Trophoblast cell (in vitro differentiated cells and primary cell): ENCODE measurements around the gene GFPT2.

Source experiments
- DNase-seq, 2 donors: peaks; one replicate each; pipeline ENCODE4 v3.0.0-alpha.2; 2016
- H2AFZ ChIP-seq: 2 replicates; pipeline ENCODE4 v1.6.1; 2013; ENCODE audit warnings: low read length, moderate library complexity, mild to moderate bottlenecking; ENCODE audit not compliant: insufficient read depth, poor library complexity
- H2AK5ac ChIP-seq: 2 replicates; pipeline ENCODE4 v1.6.1; 2013; ENCODE audit warnings: mild to moderate bottlenecking, low read length
- H2BK120ac ChIP-seq: 2 replicates; pipeline ENCODE4 v1.6.1; 2013; ENCODE audit warnings: low read length, mild to moderate bottlenecking, moderate library complexity; ENCODE audit not compliant: insufficient read depth, poor library complexity
- H2BK12ac ChIP-seq: 2 replicates; pipeline ENCODE4 v1.6.1; 2013; ENCODE audit warnings: mild to moderate bottlenecking, low read length, moderate library complexity
- H2BK5ac ChIP-seq: 2 replicates; pipeline ENCODE4 v1.6.1; 2013; ENCODE audit warnings: low read length, low read depth, moderate library complexity, mild to moderate bottlenecking; ENCODE audit not compliant: poor library complexity
- H3K14ac ChIP-seq: 2 replicates; pipeline ENCODE4 v1.6.1; 2013; ENCODE audit warnings: mild to moderate bottlenecking, low read length
- H3K18ac ChIP-seq: 2 replicates; pipeline ENCODE4 v1.6.1; 2013; ENCODE audit warnings: mild to moderate bottlenecking, low read length
- H3K23ac ChIP-seq: 2 replicates; pipeline ENCODE4 v1.6.1; 2013; ENCODE audit warnings: low read length
- H3K27ac ChIP-seq: 2 replicates; pipeline ENCODE4 v1.5.1; 2013; ENCODE audit warnings: low read depth, mild to moderate bottlenecking, inconsistent platforms, low read length, moderate library complexity
- H3K27me3 ChIP-seq: 2 replicates; pipeline ENCODE4 v1.6.1; 2013; ENCODE audit warnings: inconsistent platforms, mild to moderate bottlenecking, low read length, moderate library complexity; ENCODE audit not compliant: insufficient read depth
- H3K36me3 ChIP-seq, 2 experiments: 1 replicate in 1 of 2; 2 replicates in 1 of 2; pipeline ENCODE4 v1.6.1; 2013; ENCODE audit warnings: low read length in 2 of 2, mild to moderate bottlenecking in 2 of 2, moderate library complexity in 1 of 2; ENCODE audit not compliant: insufficient read depth in 2 of 2, control insufficient read depth in 1 of 2
- H3K4ac ChIP-seq: 2 replicates; pipeline ENCODE4 v1.6.1; 2013; ENCODE audit warnings: low read depth, mild to moderate bottlenecking, low read length, moderate library complexity
- H3K4me1 ChIP-seq, 2 experiments: 1 replicate in 1 of 2; 2 replicates in 1 of 2; pipeline ENCODE4 v1.6.1; 2013; ENCODE audit warnings: low read length in 2 of 2, mild to moderate bottlenecking in 2 of 2, moderate library complexity in 1 of 2; ENCODE audit not compliant: insufficient read depth in 2 of 2, control insufficient read depth in 1 of 2
- H3K4me2 ChIP-seq: 2 replicates; pipeline ENCODE4 v1.6.1; 2013; ENCODE audit warnings: inconsistent platforms, mild to moderate bottlenecking, low read length, moderate library complexity
- H3K4me3 ChIP-seq: 2 replicates; pipeline ENCODE4 v1.5.1; 2013; ENCODE audit warnings: mild to moderate bottlenecking, low read depth, low read length, inconsistent platforms
- H3K79me1 ChIP-seq: one replicate; pipeline ENCODE4 v1.6.1; 2013; ENCODE audit warnings: low read length
- H3K79me2 ChIP-seq: 2 replicates; pipeline ENCODE4 v1.6.1; 2013; ENCODE audit warnings: low read length, mild to moderate bottlenecking; ENCODE audit not compliant: control insufficient read depth, insufficient read depth, poor library complexity
- H3K9ac ChIP-seq: 2 replicates; pipeline ENCODE4 v1.6.1; 2013; ENCODE audit warnings: mild to moderate bottlenecking, low read length
- H3K9me3 ChIP-seq: 2 replicates; pipeline ENCODE4 v1.6.1; 2013; ENCODE audit warnings: low read depth, mild to moderate bottlenecking, control low read depth, inconsistent platforms, low read length; ENCODE audit not compliant: insufficient read depth
- H4K12ac ChIP-seq: 2 replicates; pipeline ENCODE4 v1.6.1; 2013; ENCODE audit warnings: low read depth, mild to moderate bottlenecking, low read length, moderate library complexity
- H4K8ac ChIP-seq: 2 replicates; pipeline ENCODE4 v1.6.1; 2013; ENCODE audit warnings: low read depth, mild to moderate bottlenecking, low read length, moderate library complexity
- H4K91ac ChIP-seq: one replicate; pipeline ENCODE4 v1.6.1; 2013; ENCODE audit warnings: low read depth, mild to moderate bottlenecking, low read length, moderate library complexity
- WGBS: extraction: QIAGEN DNeasy Blood & Tissue Kit; methylation state at CpG from one replicate; pipeline ENCODE4 v1.1.7; 2013; ENCODE audit warnings: missing lambda C conversion rate; ENCODE audit not compliant: insufficient read length, insufficient coverage; ENCODE audit errors: extremely low coverage; 5-methylcytosine and 5-hydroxymethylcytosine counted together

Gene GFPT2

DNA sequence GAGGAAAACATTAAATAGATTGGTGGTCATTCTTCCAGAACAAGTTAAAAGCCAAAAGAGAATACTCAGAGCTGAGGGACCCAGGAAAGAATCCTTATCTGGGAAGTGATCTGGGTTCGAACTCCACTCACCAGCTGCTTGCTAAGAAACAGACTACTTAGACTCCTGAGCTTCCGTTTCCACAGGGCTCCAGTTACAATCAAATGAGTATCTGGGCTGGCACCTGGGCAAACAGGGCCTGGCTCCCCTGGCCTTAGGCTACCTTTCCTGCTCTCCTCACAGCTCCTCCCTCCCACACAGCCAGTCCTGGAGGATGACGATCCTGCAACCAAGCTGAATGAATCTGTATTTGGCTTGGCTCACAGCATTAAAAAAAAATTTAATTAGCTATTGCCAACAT is 63.7 kb downstream of the GFPT2 start:
- no peak overlapping the region for H2BK120ac ChIP-seq
- H2BK5ac ChIP-seq: no peak overlapping the region
- no peak overlapping the region for H4K12ac ChIP-seq
- H3K9me3 ChIP-seq: no peaks in the 10 kb centered on the region
- H3K9ac ChIP-seq: no peak overlapping the region
- peaks cover 3 to 4% of the 10 kb centered on the region in 2 experiments for H3K36me3 ChIP-seq
- no peak overlapping the region for H3K27ac ChIP-seq
- H2AK5ac ChIP-seq: no peak overlapping the region
- H2AFZ ChIP-seq: no peak overlapping the region
- no peak for DNase-seq
- no peak overlapping the region for H3K4ac ChIP-seq
- H3K4me2 ChIP-seq: no peak overlapping the region
- peaks cover 13% of the 10 kb centered on the region for H3K79me2 ChIP-seq
- no peak overlapping the region for H3K18ac ChIP-seq
- H4K8ac ChIP-seq: no peak overlapping the region
- peaks cover 9% of the 10 kb centered on the region for H3K79me1 ChIP-seq
- H3K4me1 ChIP-seq: peaks cover 6 to 23% of the 10 kb centered on the region in 2 experiments
- H4K91ac ChIP-seq: no peak overlapping the region
- H3K27me3 ChIP-seq: no peaks in the 10 kb centered on the region
- H3K23ac ChIP-seq: no peak overlapping the region
- WGBS: no CpG with 5 or more reads among the region's 3 CpGs
- H3K14ac ChIP-seq: no peak overlapping the region
- no peak overlapping the region for H2BK12ac ChIP-seq
- no peak overlapping the region for H3K4me3 ChIP-seq

DNA sequence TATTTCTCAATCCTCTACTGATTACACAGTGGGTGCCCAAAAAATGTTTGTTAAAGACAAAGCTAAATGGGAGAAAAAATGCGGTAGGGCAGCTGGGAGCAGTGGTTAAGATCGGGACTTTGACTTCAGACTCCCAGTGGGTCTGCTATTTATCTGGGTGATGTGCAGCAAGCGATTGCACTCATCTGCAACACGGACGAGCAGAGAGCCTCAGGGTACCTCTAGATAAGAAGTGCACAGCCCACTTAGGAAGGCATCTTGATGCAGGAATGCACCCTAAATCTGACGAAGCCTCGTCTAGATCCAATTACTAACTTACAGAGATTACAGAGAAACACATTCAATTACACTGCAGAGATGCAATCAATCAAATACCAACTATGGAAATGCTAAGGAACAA is 65.3 kb downstream of the GFPT2 start:
- Histone ChIP-seq H3K4me3 (no peak overlapping the region), H2BK120ac (no peak overlapping the region), H4K91ac (no peak overlapping the region), H2BK12ac (no peak overlapping the region), H3K14ac (no peak overlapping the region), H3K36me3 (peaks cover 8% of the 10 kb centered on the region in 2 experiments), H2AFZ (no peak overlapping the region), H3K23ac (no peak overlapping the region), H3K27me3 (no peaks in the 10 kb centered on the region), H3K79me1 (peaks cover 9% of the 10 kb centered on the region), H2BK5ac (no peak overlapping the region), H3K4me1 (peaks cover 6 to 18% of the 10 kb centered on the region in 2 experiments), H3K9me3 (no peaks in the 10 kb centered on the region), H3K4me2 (peak overlapping the region; percentile 23), H2AK5ac (no peak overlapping the region), H3K18ac (no peak overlapping the region), H4K12ac (no peak overlapping the region), H3K79me2 (peaks cover 13% of the 10 kb centered on the region), H4K8ac (no peak overlapping the region), H3K4ac (no peak overlapping the region), H3K27ac (no peak overlapping the region), H3K9ac (no peak overlapping the region)
- no peak for DNase-seq
- no CpG with 5 or more reads among the region's 7 CpGs for WGBS

DNA sequence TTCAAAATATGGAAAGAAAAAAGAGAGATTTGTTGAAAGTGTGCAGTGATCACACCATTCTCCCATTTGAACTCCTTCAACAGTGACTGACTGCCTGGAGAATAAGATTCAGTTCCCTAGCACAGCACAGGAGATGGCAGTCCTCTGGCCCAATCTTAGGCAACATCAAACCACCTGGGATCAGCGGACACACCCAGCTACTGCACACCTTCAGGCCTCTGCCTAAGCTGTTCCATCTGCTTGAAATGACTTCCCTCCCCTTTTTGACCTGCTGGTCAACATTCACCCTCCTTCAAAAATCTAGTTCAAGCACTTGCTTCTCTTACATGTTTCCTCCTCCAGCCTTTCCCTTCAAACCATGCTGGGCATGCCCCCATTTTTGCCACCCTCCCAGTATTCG is 65.7 kb downstream of the GFPT2 start:
- WGBS: no CpG with 5 or more reads among the region's 2 CpGs
- Histone ChIP-seq H4K12ac (no peak overlapping the region), H3K79me1 (peaks cover 7% of the 10 kb centered on the region), H3K9ac (no peak overlapping the region), H3K14ac (no peak overlapping the region), H2AFZ (no peak overlapping the region), H3K9me3 (no peaks in the 10 kb centered on the region), H3K4me3 (no peak overlapping the region), H3K18ac (no peak overlapping the region), H2BK120ac (no peak overlapping the region), H3K36me3 (peaks cover 11 to 12% of the 10 kb centered on the region in 2 experiments), H3K4me2 (peak overlapping the region; percentile 23), H2BK12ac (no peak overlapping the region), H3K23ac (no peak overlapping the region), H3K27ac (no peak overlapping the region), H2BK5ac (no peak overlapping the region), H2AK5ac (no peak overlapping the region), H3K4ac (no peak overlapping the region), H3K79me2 (peaks cover 11% of the 10 kb centered on the region), H4K8ac (no peak overlapping the region), H4K91ac (no peak overlapping the region), H3K27me3 (no peaks in the 10 kb centered on the region), H3K4me1 (peaks cover 6 to 18% of the 10 kb centered on the region in 2 experiments)
- peak in 1 of 2 donors; percentile 17 for DNase-seq

DNA sequence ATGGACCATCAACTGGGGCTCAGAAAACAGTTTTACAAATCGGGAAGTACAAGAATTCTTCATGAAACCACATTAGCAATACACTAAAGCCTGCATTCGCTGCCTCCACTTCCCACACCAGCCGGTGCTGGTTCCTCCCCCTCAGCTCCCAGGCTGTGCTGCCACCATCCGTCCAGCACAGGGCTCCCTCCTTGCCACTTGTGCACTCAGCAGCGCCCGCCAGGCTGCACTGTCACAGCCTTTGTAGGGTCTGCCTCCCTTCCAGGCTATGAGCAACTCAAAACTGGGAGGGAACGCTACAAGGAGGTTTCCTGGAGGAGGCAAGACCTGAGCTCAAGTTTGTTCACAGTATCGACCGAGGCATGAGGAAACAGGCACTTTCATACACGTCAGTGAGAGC is 69.0 kb downstream of the GFPT2 start:
- Histone ChIP-seq H2BK120ac (no peak overlapping the region), H3K9ac (no peak overlapping the region), H2AK5ac (no peak overlapping the region), H3K79me2 (peaks cover 2% of the 10 kb centered on the region), H3K4ac (no peak overlapping the region), H3K4me1 (peaks cover 0 to 9% of the 10 kb centered on the region in 2 experiments), H3K23ac (no peak overlapping the region), H3K4me2 (no peak overlapping the region), H4K12ac (no peak overlapping the region), H2BK5ac (no peak overlapping the region), H3K36me3 (peaks cover 23 to 29% of the 10 kb centered on the region in 2 experiments), H3K4me3 (no peak overlapping the region), H3K27me3 (no peaks in the 10 kb centered on the region), H3K79me1 (no peaks in the 10 kb centered on the region), H2BK12ac (no peak overlapping the region), H3K18ac (peak overlapping the region; percentile 37), H3K27ac (no peak overlapping the region), H4K8ac (no peak overlapping the region), H4K91ac (no peak overlapping the region), H3K9me3 (no peaks in the 10 kb centered on the region), H2AFZ (no peak overlapping the region), H3K14ac (no peak overlapping the region)
- no CpG with 5 or more reads among the region's 10 CpGs for WGBS
- no peak for DNase-seq
